HEK293 (cell line): Measurements from ENCODE around the gene SCART1.
A peak's percentile ranks its signal among the peaks of the same experiment; 100 is the strongest.

Source experiments
- CTCF ChIA-PET: fragments of 350-600 bp; formaldehyde crosslinking; extraction: SDS; loops from one replicate; lab custom pipeline; 2021; ENCODE audit warnings: antibody characterized with exemption; lab: Yijun Ruan, JAX
- POLR2A ChIA-PET: fragments of 300-600 bp; formaldehyde crosslinking; extraction: SDS; loops from one replicate; lab custom pipeline; 2020; ENCODE audit warnings: antibody characterized with exemption, inconsistent platforms; lab: Yijun Ruan, JAX
- H3K27ac ChIP-seq: fragments of 200-500 bp; sonication (Bioruptor generic); 2 replicates; pipeline ENCODE4 v1.5.1; 2014; ENCODE audit warnings: low read depth, low read length, control low read depth, inconsistent platforms; ENCODE audit errors: extremely low read depth
- H3K36me3 ChIP-seq, 2 experiments: fragments of 200-500 bp in 1 of 2; sonication (Bioruptor generic) in 1 of 2; 1 replicate in 1 of 2; 2 replicates in 1 of 2; pipeline ENCODE4 v1.5.1; 2014 to 2017; ENCODE audit warnings: inconsistent platforms in 2 of 2, low read length in 2 of 2; ENCODE audit not compliant: control insufficient read depth in 2 of 2, insufficient read depth in 1 of 2
- H3K4me1 ChIP-seq: fragments of 200-500 bp; sonication (Bioruptor generic); 2 replicates; pipeline ENCODE4 v1.5.1; 2014; ENCODE audit warnings: mild to moderate bottlenecking, low read length, inconsistent platforms; ENCODE audit not compliant: control insufficient read depth, insufficient read depth
- H3K4me3 ChIP-seq: 2 replicates; pipeline ENCODE4 v1.5.1; 2011; ENCODE audit warnings: low read depth, mild to moderate bottlenecking, control low read depth, low read length, moderate library complexity
- H3K9me3 ChIP-seq: fragments of 200-500 bp; sonication (Bioruptor generic); 2 replicates; pipeline ENCODE4 v1.5.1; 2014; ENCODE audit warnings: low read depth, low read length, inconsistent platforms; ENCODE audit not compliant: control insufficient read depth, insufficient read depth
- BCL11A ChIP-seq: fragments of 450-650 bp; formaldehyde crosslinking; IDR thresholded peaks from 2 replicates; pipeline ENCODE4 v1.5.1; 2016; ENCODE audit warnings: low read depth, missing biosample characterization, missing genetic modification characterization
- GLI2 ChIP-seq: fragments of 450-650 bp; formaldehyde crosslinking; IDR thresholded peaks from 2 replicates; pipeline ENCODE4; 2017; ENCODE audit warnings: missing biosample characterization, missing genetic modification characterization, low read depth, borderline replicate concordance
- KLF1 ChIP-seq: fragments of 450-650 bp; formaldehyde crosslinking; IDR thresholded peaks from 2 replicates; pipeline ENCODE4 v1.5.1; 2016; ENCODE audit warnings: missing biosample characterization, missing genetic modification characterization
- KLF7 ChIP-seq: fragments of 450-650 bp; formaldehyde crosslinking; IDR thresholded peaks from 2 replicates; pipeline ENCODE4 v1.5.1; 2016; ENCODE audit warnings: missing biosample characterization, missing genetic modification characterization, borderline replicate concordance
- MEIS1 ChIP-seq: sonication (generic); formaldehyde crosslinking; IDR thresholded peaks from 2 replicates; pipeline ENCODE4 v1.8.1; 2022; ENCODE audit warnings: missing genetic modification reagents, mild to moderate bottlenecking, borderline replicate concordance
- MYNN ChIP-seq: fragments of 450-650 bp; formaldehyde crosslinking; IDR thresholded peaks from 2 replicates; pipeline ENCODE4 v1.5.1; 2016; ENCODE audit warnings: missing biosample characterization, missing genetic modification characterization, borderline replicate concordance
- PRDM1 ChIP-seq: fragments of 450-650 bp; formaldehyde crosslinking; IDR thresholded peaks from 2 replicates; pipeline ENCODE4; 2016; ENCODE audit warnings: missing biosample characterization, missing genetic modification characterization
- REPIN1 ChIP-seq: fragments of 450-650 bp; formaldehyde crosslinking; IDR thresholded peaks from 2 replicates; pipeline ENCODE4 v1.5.1; 2017; ENCODE audit warnings: missing biosample characterization, missing genetic modification characterization, low read depth
- TRIM28 ChIP-seq: IDR thresholded peaks from 2 replicates; pipeline ENCODE4 v1.6.1; 2011; ENCODE audit warnings: low read length, control low read depth, borderline replicate concordance
- ZBTB21 ChIP-seq: fragments of 450-650 bp; formaldehyde crosslinking; IDR thresholded peaks from 2 replicates; pipeline ENCODE4 v1.5.1; 2017; ENCODE audit warnings: missing biosample characterization, missing genetic modification characterization
- ZBTB6 ChIP-seq: fragments of 450-650 bp; formaldehyde crosslinking; IDR thresholded peaks from 2 replicates; pipeline ENCODE4 v1.5.1; 2017; ENCODE audit warnings: missing biosample characterization, missing genetic modification characterization
- ZBTB7A ChIP-seq: fragments of 450-650 bp; formaldehyde crosslinking; IDR thresholded peaks from 2 replicates; pipeline ENCODE4 v1.5.1; 2016; ENCODE audit warnings: low read depth, missing biosample characterization, missing genetic modification characterization
- ZBTB8A ChIP-seq: fragments of 450-650 bp; formaldehyde crosslinking; IDR thresholded peaks from 2 replicates; pipeline ENCODE4 v1.5.1; 2016; ENCODE audit warnings: missing biosample characterization, missing genetic modification characterization
- ZIC2 ChIP-seq: fragments of 450-650 bp; formaldehyde crosslinking; IDR thresholded peaks from 2 replicates; pipeline ENCODE4 v1.5.1; 2016; ENCODE audit warnings: missing biosample characterization, missing genetic modification characterization
- ZNF112 ChIP-seq: fragments of 450-650 bp; formaldehyde crosslinking; IDR thresholded peaks from 2 replicates; pipeline ENCODE4 v1.5.0; 2017; ENCODE audit warnings: missing biosample characterization, missing genetic modification characterization
- ZNF148 ChIP-seq: fragments of 450-650 bp; formaldehyde crosslinking; IDR thresholded peaks from 2 replicates; pipeline ENCODE4 v1.5.0; 2017; ENCODE audit warnings: missing biosample characterization, missing genetic modification characterization, borderline replicate concordance
- ZNF211 ChIP-seq: fragments of 450-650 bp; formaldehyde crosslinking; IDR thresholded peaks from 2 replicates; pipeline ENCODE4 v1.5.1; 2016; ENCODE audit warnings: low read depth, missing biosample characterization, missing genetic modification characterization
- ZNF223 ChIP-seq: fragments of 450-650 bp; formaldehyde crosslinking; IDR thresholded peaks from 2 replicates; pipeline ENCODE4 v1.5.1; 2016; ENCODE audit warnings: missing biosample characterization, missing genetic modification characterization
- ZNF324 ChIP-seq: fragments of 450-650 bp; formaldehyde crosslinking; IDR thresholded peaks from 2 replicates; pipeline ENCODE4 v1.5.1; 2016; ENCODE audit warnings: missing biosample characterization, missing genetic modification characterization
- ZNF350 ChIP-seq: fragments of 450-650 bp; formaldehyde crosslinking; IDR thresholded peaks from 2 replicates; pipeline ENCODE4 v1.5.0; 2017; ENCODE audit warnings: missing biosample characterization, mild to moderate bottlenecking, missing genetic modification characterization
- ZNF48 ChIP-seq: fragments of 450-650 bp; formaldehyde crosslinking; IDR thresholded peaks from 2 replicates; pipeline ENCODE4 v1.5.1; 2016; ENCODE audit warnings: missing biosample characterization, missing genetic modification characterization
- ZNF585B ChIP-seq: fragments of 450-650 bp; formaldehyde crosslinking; IDR thresholded peaks from 2 replicates; pipeline ENCODE4 v1.5.1; 2016; ENCODE audit warnings: missing biosample characterization, missing genetic modification characterization
- ZNF623 ChIP-seq: fragments of 450-650 bp; formaldehyde crosslinking; IDR thresholded peaks from 2 replicates; pipeline ENCODE4 v1.5.1; 2016; ENCODE audit warnings: missing biosample characterization, missing genetic modification characterization
- ZNF624 ChIP-seq: fragments of 450-650 bp; formaldehyde crosslinking; IDR thresholded peaks from 2 replicates; pipeline ENCODE4 v1.5.1; 2017; ENCODE audit warnings: missing biosample characterization, missing genetic modification characterization
- ZNF654 ChIP-seq: fragments of 450-650 bp; formaldehyde crosslinking; IDR thresholded peaks from 2 replicates; pipeline ENCODE4 v1.5.1; 2016; ENCODE audit warnings: low read depth, missing biosample characterization, missing genetic modification characterization
- ZNF664 ChIP-seq: fragments of 450-650 bp; formaldehyde crosslinking; IDR thresholded peaks from 2 replicates; pipeline ENCODE4 v1.5.1; 2016; ENCODE audit warnings: missing biosample characterization, missing genetic modification characterization
- ZNF791 ChIP-seq: fragments of 450-650 bp; formaldehyde crosslinking; IDR thresholded peaks from 2 replicates; pipeline ENCODE4 v1.5.1; 2016; ENCODE audit warnings: missing biosample characterization, missing genetic modification characterization
- TF ChIP-seq, protein P1 (sequence below): fragments of 450-650 bp; formaldehyde crosslinking; IDR thresholded peaks from 2 replicates; pipeline ENCODE4 v1.5.1; 2016; ENCODE audit warnings: missing biosample characterization, missing genetic modification characterization
- TF ChIP-seq, protein P2 (sequence below): fragments of 450-650 bp; formaldehyde crosslinking; IDR thresholded peaks from 2 replicates; pipeline ENCODE4 v1.5.1; 2017; ENCODE audit warnings: missing biosample characterization, missing genetic modification characterization

Gene SCART1

GRCh38 chr10:133475821-133476640 lies 22.3 kb downstream of the SCART1 start:
- no peak for TF ChIP-seq BCL11A (tag by site-specific recombination)
- no peak for TF ChIP-seq ZBTB8A
- TF ChIP-seq ZNF623 (tag by site-specific recombination), result no peak
- TF ChIP-seq MEIS1 (CRISPR knock-in tag), result no peak
- no peak for TF ChIP-seq ZNF223 (tag by site-specific recombination)
- no peak for TF ChIP-seq ZNF664 (tag by site-specific recombination)
- no peak for TF ChIP-seq ZBTB21
- no peak for TF ChIP-seq ZNF324 (tag by site-specific recombination)
- TF ChIP-seq, protein P1, sequence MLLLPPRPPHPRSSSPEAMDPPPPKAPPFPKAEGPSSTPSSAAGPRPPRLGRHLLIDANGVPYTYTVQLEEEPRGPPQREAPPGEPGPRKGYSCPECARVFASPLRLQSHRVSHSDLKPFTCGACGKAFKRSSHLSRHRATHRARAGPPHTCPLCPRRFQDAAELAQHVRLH (tag by site-specific recombination), result no peak
- no peak for TF ChIP-seq ZNF48
- TF ChIP-seq ZNF654 (tag by site-specific recombination), result no peak
- TF ChIP-seq, protein P2, sequence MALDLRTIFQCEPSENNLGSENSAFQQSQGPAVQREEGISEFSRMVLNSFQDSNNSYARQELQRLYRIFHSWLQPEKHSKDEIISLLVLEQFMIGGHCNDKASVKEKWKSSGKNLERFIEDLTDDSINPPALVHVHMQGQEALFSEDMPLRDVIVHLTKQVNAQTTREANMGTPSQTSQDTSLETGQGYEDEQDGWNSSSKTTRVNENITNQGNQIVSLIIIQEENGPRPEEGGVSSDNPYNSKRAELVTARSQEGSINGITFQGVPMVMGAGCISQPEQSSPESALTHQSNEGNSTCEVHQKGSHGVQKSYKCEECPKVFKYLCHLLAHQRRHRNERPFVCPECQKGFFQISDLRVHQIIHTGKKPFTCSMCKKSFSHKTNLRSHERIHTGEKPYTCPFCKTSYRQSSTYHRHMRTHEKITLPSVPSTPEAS (tag by site-specific recombination), result no peak
- no peak for TF ChIP-seq ZNF148 (tag by site-specific recombination)
- TF ChIP-seq REPIN1, result no peak
- Histone ChIP-seq H3K27ac (no peak overlapping the region), H3K4me1 (no peaks in the 10 kb centered on the region), H3K36me3 (no peaks in the 10 kb centered on the region), H3K9me3 (no peaks in the 10 kb centered on the region), H3K4me3 (no peak overlapping the region)
- ChIA-PET CTCF (no interaction called here), POLR2A (no interaction called here)

DNA sequence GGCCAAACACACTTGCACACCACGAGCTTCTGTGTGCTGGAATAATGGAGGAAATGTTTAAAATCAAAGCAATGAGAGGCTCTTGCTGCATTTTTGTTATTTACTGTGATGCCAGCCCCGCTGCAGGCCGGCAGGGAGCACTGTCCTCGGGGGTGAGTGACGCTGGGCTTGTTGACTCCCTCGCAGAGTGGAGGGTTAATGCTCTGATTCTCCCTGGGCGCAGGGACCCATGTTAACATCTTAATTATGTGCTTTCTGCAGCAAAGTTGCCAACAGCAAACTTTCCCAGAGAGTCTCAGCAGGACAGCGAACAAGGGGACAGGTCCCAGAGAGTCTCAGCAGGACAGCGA lies 22.9 kb downstream of the SCART1 start:
- Histone ChIP-seq H3K4me3 (no peak overlapping the region), H3K4me1 (no peaks in the 10 kb centered on the region), H3K36me3 (no peaks in the 10 kb centered on the region), H3K9me3 (no peaks in the 10 kb centered on the region), H3K27ac (no peak overlapping the region)
- TF ChIP-seq ZNF211 (no peak), ZNF350 (tag by site-specific recombination) (no peak), ZIC2 (tag by site-specific recombination) (0 out of 2 replicates have a peak, but pooled peaks have one; percentile 13), TRIM28 (no peak)
- ChIA-PET CTCF (no interaction called here), POLR2A (no interaction called here)

- CTCF ChIA-PET, result no interaction called here
- no peaks in the 10 kb centered on the region for H3K9me3 ChIP-seq
- H3K36me3 ChIP-seq, result no peaks in the 10 kb centered on the region
- POLR2A ChIA-PET, result no interaction called here
- H3K4me1 ChIP-seq, result no peaks in the 10 kb centered on the region
- H3K27ac ChIP-seq, result no peak overlapping the region
- no peak overlapping the region for H3K4me3 ChIP-seq
- TF ChIP-seq PRDM1 (tag by site-specific recombination), result no peak
- no peak for TF ChIP-seq ZNF624 (tag by site-specific recombination)
- TF ChIP-seq ZBTB7A (tag by site-specific recombination), result no peak
- no peak for TF ChIP-seq ZBTB6 (tag by site-specific recombination)
- TF ChIP-seq KLF7 (tag by site-specific recombination), result no peak
- no peak for TF ChIP-seq GLI2 (tag by site-specific recombination)
- no peak for TF ChIP-seq ZNF112 (tag by site-specific recombination)
- no peak for TF ChIP-seq ZNF791 (tag by site-specific recombination)
- TF ChIP-seq ZNF585B (tag by site-specific recombination), result no peak
- TF ChIP-seq MYNN (tag by site-specific recombination), result no peak
- no peak for TF ChIP-seq KLF1 (tag by site-specific recombination)
Observed at GRCh38 chr10:133481086-133481643, 27.4 kb downstream of the SCART1 start.
